Endothelial cell of umbilical vein (primary cell): ENCODE data around the gene TDRD10.
A peak's percentile ranks its signal among the peaks of the same experiment; 100 is the strongest.

Experiments
- CTCF ChIP-seq, 2 donors: IDR thresholded peaks; 1 replicate in 1 of 2; 2 replicates in 1 of 2; pipeline ENCODE4 v1.5.1; 2011; ENCODE audit warnings: low read length in 2 of 2, mild to moderate bottlenecking in 2 of 2, moderate library complexity in 2 of 2, control low read depth in 1 of 2, inconsistent platforms in 1 of 2, low read depth in 1 of 2; ENCODE audit not compliant: insufficient read depth in 1 of 2; ENCODE audit errors: extremely low read depth in 1 of 2
- EZH2 ChIP-seq: IDR thresholded peaks from 2 replicates; pipeline ENCODE4 v1.6.1; 2012; ENCODE audit warnings: borderline replicate concordance, low read depth, mild to moderate bottlenecking, moderate library complexity, low read length, inconsistent platforms; ENCODE audit not compliant: severe bottlenecking
- JUN ChIP-seq: IDR thresholded peaks from 2 replicates; pipeline ENCODE4 v1.6.1; 2011; ENCODE audit warnings: borderline replicate concordance, low read depth; ENCODE audit not compliant: insufficient read length, insufficient read depth
- MAX ChIP-seq: IDR thresholded peaks from 2 replicates; pipeline ENCODE4 v1.6.1; 2011; ENCODE audit not compliant: insufficient read depth, insufficient read length
- POLR2A ChIP-seq: IDR thresholded peaks from 2 replicates; pipeline ENCODE4 v1.6.1; 2012; ENCODE audit warnings: low read depth, mild to moderate bottlenecking, control low read depth, low read length
- POLR2AphosphoS5 ChIP-seq: IDR thresholded peaks from 2 replicates; pipeline ENCODE4 v1.6.1; 2012; ENCODE audit warnings: low read depth, mild to moderate bottlenecking, control low read depth, low read length, moderate library complexity; ENCODE audit not compliant: insufficient read depth

- no peak for TF ChIP-seq EZH2
- TF ChIP-seq POLR2AphosphoS5: no peak
- TF ChIP-seq CTCF (IDR thresholded peaks at IDR 0.05; ENCODE audit: extremely low read depth in 1 of 2, insufficient read depth in 1 of 2, low read depth in 1 of 2, low read length in 2 of 2): peak; percentile 14 to 27
- TF ChIP-seq MAX: no peak
- no peak for TF ChIP-seq POLR2A
- no peak for TF ChIP-seq JUN
These were observed 32.2 kb downstream of the TDRD10 start for GRCh38 chr1:154533952-154534844.
